Panc1 (cell line): ENCODE data around the gene WDR5. TPM values are rescaled to one million over a fixed set of nuclear protein-coding genes. Genes with fewer than 3 reads are reported as not detected.

ENCODE experiments used
- ATAC-seq: fragments of 200-7000 bp; cut with Tn5 transposase; 2 replicates; pipeline ENCODE4 v1.9.1; 2020; ENCODE audit warnings: mild to moderate bottlenecking, moderate library complexity
- BruUV-seq: library from RNA; stranded (reverse); fragments of 400-500 nt; replicated peaks from 2 replicates; lab custom pipeline; 2021; lab: Mats Ljungman, UMichigan
- CTCF ChIA-PET: fragments of 300-600 bp; sonication (Branson Sonifier 250); formaldehyde crosslinking; loops from one replicate; lab custom pipeline; 2022; ENCODE audit warnings: antibody characterized with exemption; lab: Charles Lee
- POLR2A ChIA-PET: fragments of 300-600 bp; sonication (Branson Sonifier 250); formaldehyde crosslinking; loops from one replicate; lab custom pipeline; 2022; ENCODE audit warnings: antibody characterized with exemption; lab: Charles Lee
- DNase-seq: peaks from one replicate; pipeline ENCODE4 v3.0.0-alpha.2; 2010; ENCODE audit warnings: low read depth, low spot score
- H3K27ac ChIP-seq: 2 replicates; pipeline ENCODE4 v1.5.1; 2011; ENCODE audit warnings: mild to moderate bottlenecking, low read length, inconsistent platforms
- H3K27me3 ChIP-seq: fragments of 200-500 bp; sonication (Bioruptor generic); 2 replicates; pipeline ENCODE4 v1.6.0; 2014; ENCODE audit warnings: low read length, inconsistent platforms; ENCODE audit not compliant: control insufficient read depth, insufficient read depth
- H3K36me3 ChIP-seq: fragments of 200-500 bp; sonication (Bioruptor generic); 2 replicates; pipeline ENCODE4 v1.5.1; 2014; ENCODE audit warnings: inconsistent platforms, mild to moderate bottlenecking, low read length, moderate library complexity; ENCODE audit not compliant: control insufficient read depth, insufficient read depth
- H3K4me1 ChIP-seq: 2 replicates; pipeline ENCODE4 v1.5.1; 2011; ENCODE audit warnings: inconsistent platforms, mild to moderate bottlenecking, low read length, moderate library complexity; ENCODE audit not compliant: control insufficient read depth, insufficient read depth
- H3K4me3 ChIP-seq, 2 experiments: 2 replicates each; pipeline ENCODE4 v1.5.1; 2011 to 2012; ENCODE audit warnings: low read depth in 2 of 2, low read length in 2 of 2, mild to moderate bottlenecking in 2 of 2, inconsistent platforms in 1 of 2, moderate library complexity in 1 of 2
- H3K9me3 ChIP-seq: fragments of 200-500 bp; sonication (Bioruptor generic); 2 replicates; pipeline ENCODE4 v1.5.1; 2014; ENCODE audit warnings: low read depth, mild to moderate bottlenecking, inconsistent platforms, low read length, moderate library complexity; ENCODE audit not compliant: control insufficient read depth, insufficient read depth
- POLR2AphosphoS5 ChIP-seq: IDR thresholded peaks from 2 replicates; pipeline ENCODE4 v1.6.1; 2012; ENCODE audit warnings: mild to moderate bottlenecking, low read depth, low read length, moderate library complexity
- SIN3A ChIP-seq: IDR thresholded peaks from 2 replicates; pipeline ENCODE4 v1.6.1; 2012; ENCODE audit warnings: low read depth, mild to moderate bottlenecking, low read length, moderate library complexity, borderline replicate concordance; ENCODE audit not compliant: insufficient read depth
- TCF7L2 ChIP-seq: IDR thresholded peaks from 2 replicates; pipeline ENCODE4 v1.6.1; 2011; ENCODE audit warnings: mild to moderate bottlenecking, low read depth, low read length, inconsistent platforms
- in situ Hi-C: cut with HindIII; loops from 2 replicates; pipeline ENCODE4 v1.10.0; 2016; ENCODE audit warnings: low sequenced_read_pairs, low pct_unique_long_range_greater_than_20kb
- intact Hi-C: fragments of 100-400 bp; cut with micrococcal nuclease; formaldehyde crosslinking; loops from one replicate; pipeline ENCODE4 v1.10.0; 2022; ENCODE audit not compliant: unreplicated experiment
- total RNA-seq: library from RNA; stranded (reverse); gene quantifications from one replicate; pipeline ENCODE4 v1.2.1, GENCODE V29; 2021; ENCODE audit not compliant: unreplicated experiment
- TF ChIP-seq, protein P1 (sequence below): fragments of 450-650 bp; IDR thresholded peaks from 2 replicates; pipeline ENCODE4 v1.5.1; 2017; ENCODE audit warnings: mild to moderate bottlenecking
- TF ChIP-seq, protein P2 (sequence below), 2 experiments: IDR thresholded peaks; 2 replicates each; pipeline ENCODE4 v1.6.1; 2011 to 2012; ENCODE audit warnings: low read depth in 2 of 2, control low read depth in 1 of 2, low read length in 1 of 2, mild to moderate bottlenecking in 1 of 2, moderate library complexity in 1 of 2; ENCODE audit not compliant: insufficient read depth in 1 of 2

The WDR5 gene
- total RNA-seq, 1 experiment from 2014 or later = 36.9 TPM

DNA sequence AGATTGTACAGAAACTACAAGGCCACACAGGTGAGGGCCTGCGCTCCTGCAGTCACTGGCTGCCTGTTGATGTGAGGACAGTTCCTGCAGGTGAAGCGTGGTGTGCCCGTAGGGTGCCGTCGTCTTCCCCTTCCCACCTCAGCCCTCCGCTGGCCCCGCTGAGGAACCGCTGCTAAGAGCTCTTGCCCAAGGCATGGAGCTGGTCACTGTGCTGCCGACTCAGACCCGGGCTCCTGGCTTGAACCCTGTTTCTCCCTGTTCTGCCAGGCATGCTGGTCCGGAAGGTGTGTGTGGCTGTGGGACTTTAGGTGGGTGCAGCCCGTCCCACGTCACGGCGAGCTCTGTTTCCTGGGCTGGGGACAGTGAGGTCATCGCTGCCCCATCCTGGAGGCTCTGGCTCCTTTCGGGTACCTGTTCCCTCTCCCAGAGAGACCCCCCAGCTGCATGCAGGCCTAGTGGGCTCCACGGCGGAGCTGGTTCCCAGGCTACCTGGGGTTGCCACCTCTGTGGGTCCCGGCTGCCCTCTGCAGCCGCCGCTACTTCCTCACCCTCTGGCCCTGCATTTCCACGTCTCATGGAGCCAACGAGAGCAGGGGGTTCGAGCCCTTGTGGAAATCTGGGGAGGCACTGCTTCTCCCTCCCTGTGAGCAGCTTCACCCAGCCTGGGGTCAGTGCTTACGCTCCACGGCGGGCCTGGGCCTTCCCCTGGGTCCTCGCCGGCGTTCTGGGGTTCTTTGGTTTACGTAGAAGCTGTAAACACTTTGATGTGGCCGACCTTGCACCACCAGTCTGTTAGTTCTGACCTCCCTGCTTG is 20.9 kb downstream of the WDR5 start:
- no peak for TF ChIP-seq POLR2AphosphoS5
- no peak for TF ChIP-seq TCF7L2
- TF ChIP-seq, protein P1, sequence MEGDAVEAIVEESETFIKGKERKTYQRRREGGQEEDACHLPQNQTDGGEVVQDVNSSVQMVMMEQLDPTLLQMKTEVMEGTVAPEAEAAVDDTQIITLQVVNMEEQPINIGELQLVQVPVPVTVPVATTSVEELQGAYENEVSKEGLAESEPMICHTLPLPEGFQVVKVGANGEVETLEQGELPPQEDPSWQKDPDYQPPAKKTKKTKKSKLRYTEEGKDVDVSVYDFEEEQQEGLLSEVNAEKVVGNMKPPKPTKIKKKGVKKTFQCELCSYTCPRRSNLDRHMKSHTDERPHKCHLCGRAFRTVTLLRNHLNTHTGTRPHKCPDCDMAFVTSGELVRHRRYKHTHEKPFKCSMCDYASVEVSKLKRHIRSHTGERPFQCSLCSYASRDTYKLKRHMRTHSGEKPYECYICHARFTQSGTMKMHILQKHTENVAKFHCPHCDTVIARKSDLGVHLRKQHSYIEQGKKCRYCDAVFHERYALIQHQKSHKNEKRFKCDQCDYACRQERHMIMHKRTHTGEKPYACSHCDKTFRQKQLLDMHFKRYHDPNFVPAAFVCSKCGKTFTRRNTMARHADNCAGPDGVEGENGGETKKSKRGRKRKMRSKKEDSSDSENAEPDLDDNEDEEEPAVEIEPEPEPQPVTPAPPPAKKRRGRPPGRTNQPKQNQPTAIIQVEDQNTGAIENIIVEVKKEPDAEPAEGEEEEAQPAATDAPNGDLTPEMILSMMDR = no peak
- no peak for TF ChIP-seq SIN3A
- TF ChIP-seq, protein P2, sequence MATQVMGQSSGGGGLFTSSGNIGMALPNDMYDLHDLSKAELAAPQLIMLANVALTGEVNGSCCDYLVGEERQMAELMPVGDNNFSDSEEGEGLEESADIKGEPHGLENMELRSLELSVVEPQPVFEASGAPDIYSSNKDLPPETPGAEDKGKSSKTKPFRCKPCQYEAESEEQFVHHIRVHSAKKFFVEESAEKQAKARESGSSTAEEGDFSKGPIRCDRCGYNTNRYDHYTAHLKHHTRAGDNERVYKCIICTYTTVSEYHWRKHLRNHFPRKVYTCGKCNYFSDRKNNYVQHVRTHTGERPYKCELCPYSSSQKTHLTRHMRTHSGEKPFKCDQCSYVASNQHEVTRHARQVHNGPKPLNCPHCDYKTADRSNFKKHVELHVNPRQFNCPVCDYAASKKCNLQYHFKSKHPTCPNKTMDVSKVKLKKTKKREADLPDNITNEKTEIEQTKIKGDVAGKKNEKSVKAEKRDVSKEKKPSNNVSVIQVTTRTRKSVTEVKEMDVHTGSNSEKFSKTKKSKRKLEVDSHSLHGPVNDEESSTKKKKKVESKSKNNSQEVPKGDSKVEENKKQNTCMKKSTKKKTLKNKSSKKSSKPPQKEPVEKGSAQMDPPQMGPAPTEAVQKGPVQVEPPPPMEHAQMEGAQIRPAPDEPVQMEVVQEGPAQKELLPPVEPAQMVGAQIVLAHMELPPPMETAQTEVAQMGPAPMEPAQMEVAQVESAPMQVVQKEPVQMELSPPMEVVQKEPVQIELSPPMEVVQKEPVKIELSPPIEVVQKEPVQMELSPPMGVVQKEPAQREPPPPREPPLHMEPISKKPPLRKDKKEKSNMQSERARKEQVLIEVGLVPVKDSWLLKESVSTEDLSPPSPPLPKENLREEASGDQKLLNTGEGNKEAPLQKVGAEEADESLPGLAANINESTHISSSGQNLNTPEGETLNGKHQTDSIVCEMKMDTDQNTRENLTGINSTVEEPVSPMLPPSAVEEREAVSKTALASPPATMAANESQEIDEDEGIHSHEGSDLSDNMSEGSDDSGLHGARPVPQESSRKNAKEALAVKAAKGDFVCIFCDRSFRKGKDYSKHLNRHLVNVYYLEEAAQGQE (IDR thresholded peaks at IDR 0.05; ENCODE audit: insufficient read depth in 1 of 2, low read depth in 2 of 2, low read length in 1 of 2) = no peak
- BruUV-seq = no TSS peak
- ChIA-PET POLR2A (no interaction called here), CTCF (no interaction called here)
- H3K27ac ChIP-seq = no peak overlapping the region
- DNase-seq (no peak), ATAC-seq (no peak)
- in situ Hi-C loops (no loop called here), intact Hi-C loops (no loop called here)
- no peaks in the 10 kb centered on the region for H3K27me3 ChIP-seq
- no peak overlapping the region for H3K4me3 ChIP-seq
- H3K4me1 ChIP-seq = no peaks in the 10 kb centered on the region
- H3K9me3 ChIP-seq = no peaks in the 10 kb centered on the region
- H3K36me3 ChIP-seq = peaks cover 3% of the 10 kb centered on the region; the same call in 1 of the 2 replicates

DNA sequence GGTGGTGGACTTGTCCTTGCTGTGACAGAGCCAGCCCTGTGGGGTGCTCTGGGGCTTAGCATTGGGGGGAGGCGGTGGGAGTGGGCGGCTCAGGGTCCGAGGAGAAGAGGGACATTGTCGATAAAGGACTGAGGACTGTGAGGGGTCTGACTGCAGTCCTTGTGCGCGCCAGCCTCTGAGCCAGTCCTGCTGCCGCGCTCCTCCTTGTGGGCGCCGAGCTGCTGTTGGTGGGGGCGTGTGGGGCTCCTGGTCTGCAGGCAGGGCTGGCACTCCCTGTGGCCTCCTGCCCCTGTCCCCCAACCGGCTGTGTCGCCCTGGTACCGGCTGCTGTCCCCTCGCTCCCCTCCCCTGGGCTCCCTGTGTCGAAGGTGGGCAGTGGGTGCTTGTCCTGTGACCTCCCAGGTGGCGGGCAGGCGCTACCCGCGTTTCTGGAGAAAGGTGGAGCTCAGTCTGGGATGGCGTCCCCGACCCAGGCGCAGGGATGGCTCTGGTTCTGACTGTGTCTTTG is 21.6 kb downstream of the WDR5 start:
- BruUV-seq = no TSS peak
- ChIA-PET CTCF (no interaction called here), POLR2A (no interaction called here)
- in situ Hi-C loops (no loop called here), intact Hi-C loops (no loop called here)
- DNase-seq (no peak), ATAC-seq (no peak)
- H3K9me3 ChIP-seq = no peaks in the 10 kb centered on the region
- no peak overlapping the region for H3K27ac ChIP-seq
- H3K27me3 ChIP-seq = no peaks in the 10 kb centered on the region
- H3K4me1 ChIP-seq = no peaks in the 10 kb centered on the region
- H3K4me3 ChIP-seq = no peak overlapping the region
- H3K36me3 ChIP-seq = peaks cover 3% of the 10 kb centered on the region; the same call in 1 of the 2 replicates
- TF ChIP-seq, protein P1 = no peak
- no peak for TF ChIP-seq POLR2AphosphoS5
